ENCODE measurements around the gene GFOD2.
"Not testable (repeated sequence)": the region's sequence is repeated elsewhere in the genome, so short reads cannot be mapped to it uniquely, and the experiment has no call there.

Gene GFOD2, protein sequence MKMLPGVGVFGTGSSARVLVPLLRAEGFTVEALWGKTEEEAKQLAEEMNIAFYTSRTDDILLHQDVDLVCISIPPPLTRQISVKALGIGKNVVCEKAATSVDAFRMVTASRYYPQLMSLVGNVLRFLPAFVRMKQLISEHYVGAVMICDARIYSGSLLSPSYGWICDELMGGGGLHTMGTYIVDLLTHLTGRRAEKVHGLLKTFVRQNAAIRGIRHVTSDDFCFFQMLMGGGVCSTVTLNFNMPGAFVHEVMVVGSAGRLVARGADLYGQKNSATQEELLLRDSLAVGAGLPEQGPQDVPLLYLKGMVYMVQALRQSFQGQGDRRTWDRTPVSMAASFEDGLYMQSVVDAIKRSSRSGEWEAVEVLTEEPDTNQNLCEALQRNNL

DNA sequence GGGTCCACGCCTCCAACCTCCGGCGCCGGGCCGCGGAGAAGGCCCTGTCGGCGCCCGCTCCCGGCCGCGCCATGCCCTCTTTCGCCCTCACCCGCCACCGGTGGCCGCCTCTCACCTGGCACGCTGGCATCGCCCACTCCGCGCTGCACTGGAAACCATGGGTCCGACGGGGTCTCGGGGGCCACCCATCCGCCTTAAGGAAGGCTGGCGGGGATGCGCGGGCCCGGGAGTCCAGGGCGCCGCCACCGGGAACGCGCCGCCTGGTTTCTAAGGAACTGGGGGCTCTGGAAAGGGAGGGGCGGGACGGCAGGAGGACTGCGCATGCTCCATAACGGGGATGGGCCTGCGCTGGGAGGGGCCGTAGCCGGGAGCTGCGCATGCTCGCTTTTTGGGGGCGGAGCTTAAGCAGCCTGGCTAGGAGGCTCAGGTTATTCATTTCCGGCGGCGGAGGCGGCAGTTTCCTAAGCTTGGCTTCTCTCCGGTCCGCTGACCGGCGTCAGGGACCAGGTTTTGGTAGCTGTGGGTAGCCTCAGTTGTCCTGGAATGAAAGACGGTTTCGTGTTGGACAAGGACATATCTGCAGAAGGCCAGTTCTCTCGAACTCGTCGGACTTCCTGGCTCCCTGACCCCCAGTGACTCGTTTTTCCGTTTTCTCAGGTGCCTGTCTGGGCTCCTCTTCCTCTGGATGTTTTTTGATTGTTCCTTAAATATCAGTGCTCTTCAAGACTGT is at the start of gene GFOD2:
Gene GFOD2 (minus strand): TSS at position 269 of the 730 bp plus-strand sequence. CDS start 33,601 bp downstream, outside the sequence.
- peak; percentile 75 for DNase-seq

- DNase-seq: no peak
Observed at GRCh38 chr16:67767953-67768352, 48.8 kb upstream of the GFOD2 start.

DNA sequence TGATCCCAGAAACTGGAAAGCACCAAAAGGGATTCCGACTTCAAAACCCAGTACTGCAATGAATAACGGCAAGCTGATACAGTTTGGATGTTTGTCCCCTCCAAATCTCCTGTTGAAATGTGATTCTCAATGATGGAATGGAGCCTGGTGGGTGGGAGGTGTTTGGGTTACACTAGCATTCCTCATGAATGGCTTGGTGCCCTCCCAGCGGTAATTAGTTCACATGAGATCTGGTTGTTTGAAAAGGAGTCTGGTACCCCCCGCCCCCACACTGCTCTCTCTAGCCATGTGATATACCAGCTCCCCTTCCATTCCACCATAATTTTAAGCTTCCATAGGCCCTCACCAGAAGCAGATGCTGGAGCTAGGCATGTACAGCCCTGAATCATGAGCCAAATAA is 47.2 kb upstream of the GFOD2 start:
- DNase-seq: no peak

DNA sequence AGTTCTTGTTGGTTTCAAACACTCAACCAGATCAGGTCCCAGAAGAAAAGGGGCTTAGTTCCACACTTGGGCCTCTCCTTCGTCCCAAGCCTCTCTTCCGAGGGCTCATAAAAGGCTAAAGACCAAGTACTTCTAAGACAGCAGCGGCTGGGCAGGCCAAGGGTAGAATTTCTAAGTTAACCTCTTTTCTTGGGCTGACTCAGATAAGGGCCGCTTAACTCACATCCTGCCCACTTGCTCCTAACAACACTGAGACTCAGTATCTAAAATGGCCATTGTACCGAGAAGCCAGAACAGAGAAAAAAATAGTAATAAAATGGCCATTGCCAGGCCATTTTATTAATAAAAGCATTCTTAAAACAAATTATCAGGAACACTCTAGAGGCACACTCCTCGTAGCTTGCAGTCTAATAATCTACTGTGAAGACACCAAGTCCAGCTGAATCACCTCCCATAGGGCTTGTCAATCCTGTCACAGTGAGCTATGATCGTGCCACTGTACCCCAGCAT is 45.1 kb upstream of the GFOD2 start:
- DNase-seq: no peak

DNA sequence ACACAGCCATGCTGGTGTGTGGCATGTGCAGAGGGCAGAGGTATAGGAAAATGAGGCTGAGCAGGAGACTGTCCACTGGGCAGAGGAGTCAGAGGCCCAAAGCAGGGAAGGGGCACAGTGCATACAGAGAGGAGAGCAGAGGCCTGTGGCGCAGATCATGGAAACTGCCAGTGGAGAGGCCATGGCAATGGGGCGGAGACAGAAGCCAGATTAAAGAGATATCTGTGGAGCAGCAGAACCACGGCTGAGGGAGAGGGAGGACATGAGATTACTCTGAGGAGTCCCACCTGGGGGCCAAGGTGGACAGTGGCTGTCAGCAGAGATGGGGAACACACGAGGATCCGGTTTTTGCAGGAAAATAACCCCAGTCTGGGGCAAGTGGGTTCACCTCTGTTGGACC is 44.0 kb upstream of the GFOD2 start:
- DNase-seq: no peak

- no peak for DNase-seq
Observed at GRCh38 chr16:67762385-67762784, 43.3 kb upstream of the GFOD2 start.

- DNase-seq: no peak
Observed at GRCh38 chr16:67761924-67762323, 42.8 kb upstream of the GFOD2 start.

DNA sequence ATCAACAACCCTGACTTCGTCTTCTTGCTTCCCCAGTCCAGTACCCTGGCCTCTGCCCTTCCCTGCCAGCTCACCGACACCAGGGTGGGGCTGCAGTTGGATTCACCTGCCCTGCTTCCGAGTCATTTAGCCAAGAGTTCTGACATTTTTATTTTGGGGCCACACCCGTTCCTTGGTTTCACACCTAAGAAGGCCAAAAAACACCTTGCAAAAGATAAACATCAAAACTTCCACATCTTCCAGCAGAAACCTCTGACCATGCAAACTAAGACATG is 41.8 kb upstream of the GFOD2 start:
- no peak for DNase-seq

- DNase-seq: no peak
Observed at GRCh38 chr16:67760206-67760955, 41.3 kb upstream of the GFOD2 start.

DNA sequence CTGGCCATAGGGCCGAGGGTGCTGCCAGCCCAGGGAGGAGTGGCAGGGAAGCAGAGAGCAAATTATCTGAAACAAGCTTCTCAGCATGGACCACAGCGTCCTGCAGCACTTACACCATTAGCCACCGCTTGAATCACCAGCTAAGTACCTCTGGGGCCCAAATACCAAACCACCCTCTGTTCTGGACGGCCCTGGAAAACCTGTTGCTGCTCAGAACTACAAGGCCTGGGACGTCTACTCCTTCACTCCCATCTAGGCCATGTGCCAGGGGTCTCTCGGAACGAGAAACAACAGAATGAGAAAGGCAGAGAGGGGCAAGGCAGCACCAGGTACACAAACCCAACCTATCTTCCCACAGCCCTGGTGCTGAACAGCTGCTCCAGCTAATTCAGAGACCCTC is 39.9 kb upstream of the GFOD2 start:
- DNase-seq: no peak

DNA sequence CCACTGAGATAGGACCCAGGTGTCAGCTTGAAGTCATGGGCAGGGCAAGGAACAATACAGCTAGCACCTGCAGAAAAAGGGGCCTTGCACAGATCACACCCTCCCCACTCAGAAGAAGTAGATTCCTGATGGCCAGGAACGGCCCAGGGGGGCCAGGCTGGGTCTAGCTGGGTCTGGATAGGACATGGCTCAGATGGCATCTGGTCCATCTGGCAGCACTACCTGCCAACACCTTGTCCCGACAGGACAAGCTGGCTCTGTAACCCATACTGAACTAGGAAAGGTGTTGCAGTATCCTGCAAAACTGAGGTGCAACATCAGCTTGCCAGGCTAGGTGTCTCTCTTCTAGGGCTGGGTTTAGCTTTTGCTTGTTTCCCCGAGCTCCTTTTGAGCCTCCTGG is 38.9 kb upstream of the GFOD2 start:
- no peak for DNase-seq

GRCh38 chr16:67752641-67753040 is 33.5 kb upstream of the GFOD2 start:
- DNase-seq: no peak

GRCh38 chr16:67751331-67751730 is 32.2 kb upstream of the GFOD2 start:
- not testable (repeated sequence) for DNase-seq

GRCh38 chr16:67750466-67750865 is 31.4 kb upstream of the GFOD2 start:
- DNase-seq: no peak

DNA sequence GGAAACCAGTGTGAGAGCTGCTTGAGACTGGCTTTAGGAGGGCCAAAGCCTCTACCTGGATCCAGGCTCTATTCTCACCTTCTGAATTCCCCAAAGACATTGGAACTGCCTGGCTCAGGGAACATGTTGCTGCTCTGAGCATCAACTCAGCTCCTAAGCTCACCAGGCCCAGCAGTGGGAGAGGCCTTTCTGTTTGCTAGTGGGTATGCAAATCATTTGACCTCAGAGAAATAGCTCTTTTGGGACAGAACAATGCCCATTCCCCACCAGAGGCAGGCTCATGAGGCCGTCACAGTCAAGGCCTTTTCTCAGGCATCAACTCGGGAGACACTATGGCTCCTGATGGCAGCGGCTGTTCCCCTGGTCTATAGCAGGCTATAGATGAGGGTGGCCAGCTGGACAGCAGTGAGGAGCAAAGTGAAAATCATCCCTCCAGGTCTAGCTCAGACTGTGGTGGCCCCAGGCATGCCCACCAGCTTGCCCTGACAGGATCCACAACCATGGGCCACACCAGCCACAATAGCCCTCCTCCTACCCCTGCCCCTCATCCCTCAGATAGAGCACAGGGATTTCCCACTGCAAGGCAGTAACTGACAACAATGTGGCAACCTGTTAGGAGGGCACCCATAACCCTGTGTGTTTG is 30.4 kb upstream of the GFOD2 start:
- DNase-seq: no peak

DNA sequence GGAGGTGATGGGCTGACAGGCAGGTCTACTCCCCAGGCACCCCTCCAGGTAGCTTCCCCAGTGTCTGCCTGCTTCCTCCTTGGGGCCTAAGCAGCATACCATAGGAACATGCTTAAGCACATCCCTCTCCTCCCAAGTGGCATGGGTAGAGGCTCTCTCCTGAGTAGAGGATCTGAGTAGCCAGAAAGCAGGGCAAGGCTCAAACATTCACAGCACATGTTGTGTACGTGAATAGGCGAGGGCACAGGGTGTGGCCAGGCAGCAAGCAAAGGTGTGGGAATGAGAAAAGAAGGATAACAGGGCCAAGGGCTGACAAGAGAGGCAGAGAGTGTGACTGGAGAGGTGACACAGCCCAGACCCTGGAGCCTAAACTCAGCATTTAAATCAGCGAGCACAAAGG is 29.7 kb upstream of the GFOD2 start:
- DNase-seq: no peak

GRCh38 chr16:67746846-67747245 is 27.7 kb upstream of the GFOD2 start:
- no peak for DNase-seq

- DNase-seq: no peak
Observed at GRCh38 chr16:67741118-67741517, 22.0 kb upstream of the GFOD2 start.

GRCh38 chr16:67740391-67740790 is 21.3 kb upstream of the GFOD2 start:
- DNase-seq: no peak

- DNase-seq: no peak
Observed at GRCh38 chr16:67736858-67737257, 17.7 kb upstream of the GFOD2 start.

DNA sequence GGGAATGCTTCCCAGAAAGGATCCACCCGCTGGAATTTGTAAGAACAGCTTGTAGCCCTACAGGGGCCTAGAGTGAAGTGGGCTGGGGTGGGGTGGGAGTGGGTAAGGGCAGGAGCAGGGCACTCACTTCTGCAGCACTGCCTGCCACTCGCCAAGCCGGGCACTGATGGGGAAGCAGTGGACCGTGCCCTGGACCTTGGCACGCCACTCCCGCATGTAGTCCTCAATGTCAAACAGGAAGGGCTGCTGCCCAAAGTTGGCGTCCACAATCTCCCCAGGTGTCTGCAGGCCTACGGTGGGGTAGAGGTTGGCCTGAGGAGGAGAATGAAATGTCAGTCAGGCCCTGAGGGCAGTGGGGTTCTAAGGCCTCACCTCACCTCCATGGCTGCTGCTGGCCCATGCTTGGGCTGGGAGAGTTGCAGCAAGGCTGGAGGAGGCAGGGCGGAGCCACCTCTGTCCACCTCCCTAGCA is 15.7 kb upstream of the GFOD2 start:
- DNase-seq: no peak

DNA sequence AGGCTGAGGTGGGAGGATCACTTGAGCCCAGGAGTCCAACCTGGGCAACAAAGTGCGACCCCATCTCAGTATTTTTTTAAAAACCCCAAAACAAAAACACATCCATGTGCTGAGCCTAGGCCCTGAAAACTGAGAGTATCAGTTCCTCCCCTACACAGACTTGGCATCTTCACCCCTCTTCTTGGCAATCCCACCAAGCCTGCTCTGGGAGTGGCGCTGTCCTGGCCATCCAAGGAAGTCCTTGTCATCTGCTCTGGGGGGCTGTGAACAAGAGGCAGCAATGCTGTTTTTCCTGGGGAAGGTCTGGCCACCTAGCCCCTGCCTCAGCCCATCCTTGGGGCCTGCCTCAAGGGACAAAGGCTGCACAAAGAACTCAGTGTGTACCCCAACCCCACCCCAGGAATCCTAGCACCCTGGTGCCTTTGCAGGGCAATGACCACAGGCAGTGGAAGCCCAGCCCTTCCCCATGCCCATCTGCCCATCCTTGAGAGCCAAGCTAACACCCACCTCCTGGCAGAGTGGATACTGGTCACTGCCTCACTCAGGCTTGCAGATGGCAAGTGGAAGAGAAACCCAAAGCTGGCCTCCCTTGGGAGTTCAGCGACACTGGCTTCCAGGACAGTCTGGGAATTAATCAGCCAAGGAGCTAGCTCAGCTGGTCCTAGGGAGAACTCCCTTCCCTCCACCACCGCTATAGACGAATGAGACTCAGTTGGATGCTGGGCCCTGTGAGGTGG is 14.8 kb upstream of the GFOD2 start:
- no peak for DNase-seq

DNA sequence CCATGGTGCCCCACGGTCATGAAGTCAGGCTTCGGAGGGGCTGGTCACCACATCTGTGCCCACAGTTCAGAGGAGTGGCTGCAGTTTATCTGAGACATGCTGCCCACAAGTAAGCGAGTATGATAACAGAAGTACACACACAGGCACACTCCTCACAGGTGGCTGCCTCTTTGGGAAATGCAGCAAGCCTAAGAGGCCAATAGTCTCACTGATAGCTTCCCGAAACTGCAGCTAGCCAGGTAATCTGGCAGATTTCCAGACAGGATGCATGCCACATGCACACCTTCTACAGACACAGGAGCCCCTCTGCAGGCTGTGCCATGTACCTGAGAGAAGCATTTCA is 12.6 kb upstream of the GFOD2 start:
- DNase-seq: no peak

Data from NCI-H1436 treated with DMSO at 0.1 percent for 48 hours (cell line).